HL-60/S4 treated with phorbol 12-myristate 13-acetate at 8.2 ng/mL for 4 days and 3 days (cell line): ENCODE data around the gene BCL7A.
"Not testable (repeated sequence)": the region's sequence is repeated elsewhere in the genome, so short reads cannot be mapped to it uniquely, and the experiment has no call there.

Source experiments
- in situ Hi-C: fragments of 300-500 bp; cut with MboI; formaldehyde crosslinking; loops from 2 replicates; pipeline ENCODE4 v1.15.0; 2022; ENCODE audit warnings: low sequenced_read_pairs

Gene BCL7A

GRCh38 chr12:122089077-122089476 lies 67.4 kb downstream of the BCL7A start:
- in situ Hi-C loops: no loop called here

- in situ Hi-C loops: no loop called here
Observed at GRCh38 chr12:122090759-122091515, 69.3 kb downstream of the BCL7A start.

GRCh38 chr12:122093098-122093883 lies 71.6 kb downstream of the BCL7A start:
- in situ Hi-C loops: no loop called here

GRCh38 chr12:122094137-122094734 lies 72.6 kb downstream of the BCL7A start:
- in situ Hi-C loops: no loop called here

GRCh38 chr12:122094735-122095631 lies 73.3 kb downstream of the BCL7A start:
- in situ Hi-C loops: no loop called here

- in situ Hi-C loops: no loop called here
Observed at GRCh38 chr12:122096014-122096413, 74.3 kb downstream of the BCL7A start.

GRCh38 chr12:122096591-122097149 lies 75.0 kb downstream of the BCL7A start:
- in situ Hi-C loops: no loop called here

- in situ Hi-C loops: no loop called here
Observed at GRCh38 chr12:122097584-122097926, 75.9 kb downstream of the BCL7A start.

GRCh38 chr12:122097927-122098756 lies 76.5 kb downstream of the BCL7A start:
- in situ Hi-C loops: no loop called here

- in situ Hi-C loops: no loop called here
Observed at GRCh38 chr12:122099280-122099749, 77.6 kb downstream of the BCL7A start.

- in situ Hi-C loops: no loop called here
Observed at GRCh38 chr12:122099856-122100255, 78.2 kb downstream of the BCL7A start.

GRCh38 chr12:122100568-122100967 lies 78.9 kb downstream of the BCL7A start:
- in situ Hi-C loops: no loop called here

- in situ Hi-C loops: no loop called here
Observed at GRCh38 chr12:122102331-122102730, 80.6 kb downstream of the BCL7A start.

GRCh38 chr12:122104844-122105243 lies 83.2 kb downstream of the BCL7A start:
- in situ Hi-C loops: no loop called here

GRCh38 chr12:122105496-122105895 lies 83.8 kb downstream of the BCL7A start:
- in situ Hi-C loops: not testable (repeated sequence)

GRCh38 chr12:122106843-122107242 lies 85.2 kb downstream of the BCL7A start:
- in situ Hi-C loops: no loop called here

- in situ Hi-C loops: no loop called here
Observed at GRCh38 chr12:122107261-122107660, 85.6 kb downstream of the BCL7A start.

GRCh38 chr12:122111089-122111641 lies 89.5 kb downstream of the BCL7A start:
- in situ Hi-C loops: no loop called here
